Inferior parietal cortex (tissue), 1 donor: ENCODE measurements around the gene BCL6B.
"Not testable (repeated sequence)": the region's sequence is repeated elsewhere in the genome, so short reads cannot be mapped to it uniquely, and the experiment has no call there.

Source experiments
- DNase-seq: peaks from one replicate; pipeline ENCODE4 v3.0.0-alpha.2; 2016; ENCODE audit errors: extremely low spot score

BCL6B gene

GRCh38 chr17:7022781-7023571, at the start of gene BCL6B:
Gene BCL6B, plus strand, starts transcription at chr17:7023050. Its CDS starts 622 bp downstream, at chr17:7023672.
- no peak for DNase-seq

DNA sequence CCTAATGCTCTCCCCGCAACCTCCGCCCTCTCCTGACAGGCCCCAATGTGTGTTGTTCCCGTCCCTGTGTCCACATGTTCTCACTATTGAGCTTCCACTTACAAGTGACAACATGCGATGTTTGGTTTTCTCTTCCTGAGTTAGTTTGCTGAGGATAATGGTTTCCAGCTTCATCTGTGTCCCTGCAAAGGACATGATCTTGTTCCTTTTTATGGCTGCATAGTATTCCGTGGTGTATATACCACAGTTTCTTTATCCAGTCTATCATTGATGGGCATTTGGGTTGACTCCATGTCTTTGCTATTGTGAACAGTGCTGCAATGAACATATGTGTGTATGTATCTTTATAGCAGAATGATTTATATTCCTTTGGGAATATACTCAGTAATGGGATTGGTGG, 43.4 kb upstream of the BCL6B start:
- DNase-seq, result not testable (repeated sequence)

DNA sequence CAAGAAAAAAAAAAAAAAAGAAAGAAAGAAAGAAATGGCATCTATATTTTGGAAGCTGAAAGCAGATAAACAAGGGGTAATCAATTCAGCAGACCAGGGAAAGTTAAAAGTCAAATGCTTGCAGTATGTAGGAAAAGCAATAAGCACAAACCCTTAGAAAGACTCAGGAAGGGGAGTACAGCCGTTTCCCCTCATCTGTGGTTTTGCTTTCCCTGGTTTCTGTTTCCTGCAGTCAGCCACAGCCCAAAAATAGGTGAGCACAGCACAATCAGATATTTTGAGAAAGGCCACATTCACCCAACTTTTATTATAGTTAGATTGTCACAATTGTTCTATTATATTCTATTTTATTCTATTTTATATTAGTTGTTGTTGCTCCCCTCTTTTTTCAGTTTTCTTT, 41.4 kb upstream of the BCL6B start:
- no peak for DNase-seq

DNA sequence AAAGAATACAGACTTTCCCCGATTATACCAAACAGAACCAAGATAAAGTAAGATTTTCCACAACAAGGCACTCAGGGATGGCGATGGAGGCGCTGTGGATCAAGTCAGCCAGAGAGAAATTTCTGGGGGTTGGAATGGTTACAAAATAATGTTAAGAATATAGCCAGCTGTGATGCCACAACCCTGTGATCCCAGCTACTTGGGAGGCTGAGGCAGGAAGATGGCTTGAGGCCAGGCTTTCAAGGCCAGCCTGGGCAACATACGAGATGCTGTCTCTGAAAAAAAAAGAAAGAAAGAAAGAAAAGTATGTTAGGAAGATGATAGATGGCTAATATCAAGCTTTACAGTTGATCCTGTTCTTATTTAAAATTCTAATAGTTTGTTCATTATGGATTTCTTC, 37.6 kb upstream of the BCL6B start:
- DNase-seq, result no peak

DNA sequence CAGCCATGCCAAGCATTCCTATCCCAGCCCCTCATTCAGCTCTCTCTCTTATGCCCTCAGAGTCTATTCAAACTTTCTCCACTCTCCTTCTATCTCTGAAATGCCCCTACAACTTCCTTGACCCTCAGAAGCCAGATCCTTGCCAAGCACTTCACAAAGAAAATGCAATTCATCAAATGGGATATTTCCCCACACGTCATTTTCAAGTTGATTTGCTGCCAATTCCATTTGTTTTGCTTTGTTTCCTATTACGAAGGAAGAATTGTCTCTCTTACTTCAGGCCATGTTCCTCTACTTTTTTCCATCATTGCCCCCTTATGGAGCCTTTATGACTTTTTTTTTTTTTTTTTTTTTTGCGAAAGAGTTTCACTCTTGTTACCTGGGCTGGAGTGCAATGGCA, 36.2 kb upstream of the BCL6B start:
- no peak for DNase-seq

- DNase-seq, result no peak
These were observed 33.1 kb upstream of the BCL6B start for GRCh38 chr17:6989779-6990178.

DNA sequence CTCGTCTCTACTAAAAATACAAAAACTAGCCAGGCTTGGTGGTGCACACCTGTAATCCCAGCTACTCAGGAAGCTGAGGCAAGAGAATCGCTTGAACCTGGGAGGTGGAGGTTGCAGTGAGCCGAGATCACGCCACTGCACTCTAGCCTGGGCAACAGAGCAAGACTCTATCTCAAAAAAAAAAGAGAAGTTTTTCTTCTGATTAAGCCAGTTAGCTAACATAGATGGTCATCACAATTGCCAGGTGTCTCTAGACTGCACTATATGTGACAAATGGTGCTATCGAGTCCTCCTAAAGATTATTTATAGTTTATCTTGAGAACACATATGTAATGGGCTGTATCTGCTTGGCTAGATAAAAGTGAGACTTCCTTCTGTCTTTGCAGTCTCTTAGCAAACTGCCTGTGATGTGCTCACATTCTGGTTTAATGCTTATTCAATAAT, 29.2 kb upstream of the BCL6B start:
- DNase-seq, result not testable (repeated sequence)

DNA sequence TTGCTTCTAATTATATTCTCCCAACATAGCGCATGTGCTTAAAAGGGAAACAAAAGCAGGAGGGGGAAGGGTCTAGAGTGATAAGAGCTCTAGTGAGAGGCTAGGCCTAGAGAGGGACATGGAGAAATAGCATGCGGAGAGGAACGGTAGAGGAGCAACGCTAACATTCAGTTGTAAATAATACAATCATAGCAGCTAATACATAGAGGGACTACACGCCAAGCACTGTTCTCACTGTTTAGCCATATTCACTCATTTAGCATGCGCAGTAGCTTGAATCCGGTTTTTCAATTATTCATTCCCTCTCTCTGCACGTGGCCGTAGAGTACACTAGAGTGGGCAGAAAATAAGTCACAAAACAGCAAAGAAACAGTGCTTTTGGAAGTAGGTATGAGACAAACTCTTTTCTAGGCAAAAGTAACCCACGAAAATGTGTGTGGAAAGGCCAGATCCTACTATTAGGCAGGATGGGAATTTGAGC, 28.7 kb upstream of the BCL6B start:
- peak; percentile 13 for DNase-seq

- DNase-seq, result no peak
These were observed 28.1 kb upstream of the BCL6B start for GRCh38 chr17:6994666-6995256.

GRCh38 chr17:6995500-6996255, 27.2 kb upstream of the BCL6B start, which contains the start of gene ALOX12:
Gene ALOX12, plus strand, starts transcription at chr17:6996049. Its CDS starts 69 bp downstream, at chr17:6996118.
- DNase-seq, result no peak

DNA sequence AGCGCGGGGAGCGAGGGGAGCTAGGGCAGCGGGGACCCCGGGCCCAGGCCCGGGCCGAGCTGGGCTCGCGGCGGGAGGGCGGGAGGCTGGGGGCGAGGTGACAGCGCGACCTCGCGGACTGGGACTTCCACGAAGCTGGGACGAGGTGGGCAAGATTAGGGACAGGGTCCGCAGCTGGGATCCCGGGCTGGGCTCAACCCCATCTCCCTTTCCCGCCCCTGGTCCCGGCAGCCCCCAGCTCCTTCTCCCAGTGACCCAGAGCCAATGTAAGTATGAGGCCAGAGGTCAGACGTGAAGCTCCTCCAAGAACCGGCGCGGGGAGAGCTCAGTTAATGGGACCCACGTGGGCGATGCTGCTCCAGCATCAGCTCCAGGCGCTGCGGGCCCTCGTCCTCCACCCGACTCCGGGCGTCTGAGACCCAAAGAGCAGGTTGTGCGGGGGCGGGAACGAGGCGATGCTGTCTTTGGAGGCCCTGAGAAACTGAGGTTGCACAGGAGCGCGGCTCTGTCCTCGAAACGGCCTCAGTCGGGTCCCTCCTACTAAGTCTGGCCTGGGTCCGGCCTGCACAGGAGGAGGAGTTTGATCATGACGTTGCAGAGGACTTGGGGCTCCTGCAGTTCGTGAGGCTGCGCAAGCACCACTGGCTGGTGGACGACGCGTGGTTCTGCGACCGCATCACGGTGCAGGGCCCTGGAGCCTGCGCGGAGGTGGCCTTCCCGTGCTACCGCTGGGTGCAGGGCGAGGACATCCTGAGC, 26.4 kb upstream of the BCL6B start:
- no peak for DNase-seq

- no peak for DNase-seq
These were observed 25.7 kb upstream of the BCL6B start for GRCh38 chr17:6997171-6997570.

DNA sequence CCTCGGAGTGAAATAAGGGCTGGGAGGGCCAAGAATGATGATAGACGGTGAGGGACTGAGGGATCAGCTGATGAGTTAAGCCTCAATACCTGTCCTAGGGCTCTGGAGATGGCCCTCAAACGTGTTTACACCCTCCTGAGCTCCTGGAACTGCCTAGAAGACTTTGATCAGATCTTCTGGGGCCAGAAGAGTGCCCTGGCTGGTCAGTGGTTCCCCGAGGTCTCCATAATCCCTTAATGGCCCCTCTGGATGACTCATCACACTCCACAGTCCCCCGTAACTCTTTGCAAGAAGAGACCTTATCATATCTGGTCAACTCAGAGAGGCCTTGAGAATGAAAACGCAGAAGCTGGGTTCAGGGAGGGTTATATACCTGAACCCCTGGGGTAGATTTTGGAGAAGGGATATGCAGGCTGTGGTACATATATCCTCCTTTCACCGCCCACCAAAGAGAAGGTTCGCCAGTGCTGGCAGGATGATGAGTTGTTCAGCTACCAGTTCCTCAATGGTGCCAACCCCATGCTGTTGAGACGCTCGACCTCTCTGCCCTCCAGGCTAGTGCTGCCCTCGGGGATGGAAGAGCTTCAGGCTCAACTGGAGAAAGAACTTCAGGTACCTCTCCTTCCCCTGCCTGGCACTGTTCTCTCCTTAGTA, 23.9 kb upstream of the BCL6B start:
- DNase-seq, result no peak

DNA sequence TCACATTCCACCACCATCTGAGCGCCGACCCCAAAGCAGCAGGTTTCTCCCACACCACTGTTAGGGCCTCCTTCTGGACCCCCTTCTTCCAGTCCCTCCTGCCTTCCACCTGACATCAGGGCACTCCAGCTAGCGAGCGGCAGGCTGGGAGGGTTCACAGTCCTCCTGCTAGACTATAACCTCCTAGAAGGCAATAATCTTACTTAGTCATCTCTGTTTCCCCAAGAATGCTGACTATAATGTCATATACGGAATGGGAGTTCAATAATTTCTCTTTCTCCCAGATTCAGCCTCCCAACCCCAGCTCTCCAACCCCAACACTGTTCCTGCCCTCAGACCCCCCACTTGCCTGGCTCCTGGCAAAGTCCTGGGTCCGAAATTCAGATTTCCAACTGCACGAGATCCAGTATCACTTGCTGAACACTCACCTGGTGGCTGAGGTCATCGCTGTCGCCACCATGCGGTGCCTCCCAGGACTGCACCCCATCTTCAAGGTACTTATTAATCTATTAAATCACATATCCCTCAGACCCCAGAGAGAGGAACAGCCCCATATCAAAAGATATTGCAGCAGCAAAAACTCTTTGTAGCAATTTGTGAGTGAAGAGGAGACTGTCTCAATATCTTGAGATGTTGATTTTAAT, 21.4 kb upstream of the BCL6B start:
- DNase-seq, result no peak

GRCh38 chr17:7002288-7003047, 20.4 kb upstream of the BCL6B start:
- no peak for DNase-seq

GRCh38 chr17:7003745-7004144, 19.1 kb upstream of the BCL6B start:
- no peak for DNase-seq

DNA sequence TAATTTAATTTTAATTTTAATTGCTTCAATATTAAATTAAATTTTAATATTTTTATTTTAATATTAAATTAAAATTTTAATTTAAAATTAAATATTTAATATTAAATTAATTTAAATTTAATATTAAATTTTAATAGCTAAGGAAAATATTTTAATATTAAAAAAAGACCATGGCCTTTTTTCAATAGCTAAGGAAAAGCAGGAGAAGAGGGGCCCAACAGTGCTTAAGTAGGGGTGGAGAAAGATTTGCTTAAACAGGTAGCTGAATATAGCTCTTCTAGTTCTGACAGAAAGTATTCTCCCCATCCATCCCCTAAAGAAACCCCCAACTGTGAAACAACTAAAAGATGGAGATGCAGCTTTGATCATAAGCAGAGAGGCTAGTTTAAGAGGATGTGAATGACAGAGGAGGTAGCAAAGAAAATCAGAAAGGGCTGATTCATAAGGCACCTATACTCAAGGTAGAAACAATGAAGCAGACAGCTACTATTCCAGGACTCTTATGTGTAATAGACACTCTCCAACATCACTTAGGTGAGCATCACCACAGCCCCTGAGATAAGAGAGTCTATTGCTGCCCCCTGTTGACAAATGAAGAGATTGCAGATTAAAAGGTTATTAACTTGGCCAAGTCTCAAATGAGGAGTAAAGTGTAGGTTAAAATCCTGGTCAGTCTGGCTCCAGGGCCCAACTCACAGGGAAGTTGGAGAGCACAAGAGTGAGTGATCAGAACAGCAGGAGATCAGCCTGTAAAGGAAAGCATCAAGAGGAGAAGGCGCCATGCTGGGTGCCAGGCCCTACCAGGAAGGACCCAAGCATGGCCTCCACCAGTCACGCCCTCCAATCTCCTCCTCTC, 18.2 kb upstream of the BCL6B start:
- DNase-seq, result peak; percentile 88

DNA sequence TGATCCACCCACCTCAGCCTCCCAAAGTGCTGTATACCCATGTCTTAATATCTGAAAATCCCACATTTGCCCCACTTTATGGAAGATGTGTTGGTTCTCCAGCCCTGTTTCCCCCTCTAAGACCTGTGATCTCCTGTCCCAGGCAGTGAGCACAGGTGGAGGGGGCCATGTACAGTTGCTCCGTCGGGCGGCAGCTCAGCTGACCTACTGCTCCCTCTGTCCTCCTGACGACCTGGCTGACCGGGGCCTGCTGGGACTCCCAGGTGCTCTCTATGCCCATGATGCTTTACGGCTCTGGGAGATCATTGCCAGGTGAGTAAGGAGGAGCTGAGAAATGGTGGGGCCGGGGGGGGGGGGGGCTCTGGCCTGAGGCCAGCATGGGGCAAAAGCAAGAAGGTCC, 17.1 kb upstream of the BCL6B start:
- no peak for DNase-seq

GRCh38 chr17:7007143-7007542, 15.7 kb upstream of the BCL6B start:
- no peak for DNase-seq
